Measurements from ENCODE around the gene ASPA.
"Not testable (repeated sequence)": the region's sequence is repeated elsewhere in the genome, so short reads cannot be mapped to it uniquely, and the experiment has no call there.

Gene ASPA

GRCh38 chr17:3485481-3486068, 9.8 kb downstream of the ASPA start:
- DNase-seq (no peak), ATAC-seq (replicated peaks) (no peak)
- Mint-ChIP-seq H3K9me3 (no peaks in the 10 kb centered on the region), H3K27ac (no peak overlapping the region), H3K4me3 (no peak overlapping the region), H3K36me3 (no peaks in the 10 kb centered on the region), H3K27me3 (peaks cover 32 to 36% of the 10 kb centered on the region in 2 donors), H3K4me1 (no peaks in the 10 kb centered on the region)

- Mint-ChIP-seq H3K4me3 (no peak overlapping the region), H3K27me3 (peaks cover 18 to 41% of the 10 kb centered on the region in 2 donors), H3K36me3 (no peaks in the 10 kb centered on the region), H3K9me3 (peaks cover 0 to 2% of the 10 kb centered on the region in 2 donors), H3K4me1 (no peaks in the 10 kb centered on the region), H3K27ac (no peak overlapping the region)
- ATAC-seq (replicated peaks) = no peak
- no peak for DNase-seq
These were observed 21.3 kb downstream of the ASPA start for GRCh38 chr17:3497101-3497500.

- no peaks in the 10 kb centered on the region for H3K36me3 Mint-ChIP-seq
- H3K4me3 Mint-ChIP-seq = no peak overlapping the region
- ATAC-seq (replicated peaks) = no peak
- no peak overlapping the region for H3K27ac Mint-ChIP-seq
- no peaks in the 10 kb centered on the region for H3K4me1 Mint-ChIP-seq
- no peak for DNase-seq
- peaks cover 4 to 36% of the 10 kb centered on the region in 2 donors for H3K27me3 Mint-ChIP-seq
- no peaks in the 10 kb centered on the region for H3K9me3 Mint-ChIP-seq
These were observed 25.5 kb downstream of the ASPA start for GRCh38 chr17:3501344-3501743.

- Mint-ChIP-seq H3K4me3 (no peak overlapping the region), H3K27me3 (peaks cover 6 to 37% of the 10 kb centered on the region in 2 donors), H3K4me1 (no peaks in the 10 kb centered on the region), H3K27ac (no peak overlapping the region), H3K9me3 (peaks cover under 1 to 2% of the 10 kb centered on the region in 2 donors), H3K36me3 (no peaks in the 10 kb centered on the region)
- ATAC-seq (replicated peaks) (no peak), DNase-seq (no peak)
These were observed 26.7 kb downstream of the ASPA start for GRCh38 chr17:3502466-3502865.

- Mint-ChIP-seq H3K4me3 (no peak overlapping the region), H3K27me3 (peaks cover 6 to 35% of the 10 kb centered on the region in 2 donors), H3K9me3 (peaks cover 2 to 4% of the 10 kb centered on the region in 2 donors), H3K36me3 (no peaks in the 10 kb centered on the region), H3K27ac (no peak overlapping the region), H3K4me1 (no peaks in the 10 kb centered on the region)
- ATAC-seq (replicated peaks) = no peak
- DNase-seq = no peak
These were observed 27.5 kb downstream of the ASPA start for GRCh38 chr17:3503285-3503684.

GRCh38 chr17:3505008-3505407, 29.2 kb downstream of the ASPA start:
- no peak overlapping the region for H3K4me3 Mint-ChIP-seq
- no peaks in the 10 kb centered on the region for H3K36me3 Mint-ChIP-seq
- H3K9me3 Mint-ChIP-seq = peaks cover 5 to 8% of the 10 kb centered on the region in 2 donors
- no peaks in the 10 kb centered on the region for H3K4me1 Mint-ChIP-seq
- ATAC-seq (replicated peaks) (no peak), DNase-seq (no peak)
- H3K27me3 Mint-ChIP-seq = peaks cover 9 to 35% of the 10 kb centered on the region in 2 donors
- no peak overlapping the region for H3K27ac Mint-ChIP-seq

- peaks cover 9 to 30% of the 10 kb centered on the region in 2 donors for H3K27me3 Mint-ChIP-seq
- H3K9me3 Mint-ChIP-seq = peaks cover 5 to 8% of the 10 kb centered on the region in 2 donors
- no peaks in the 10 kb centered on the region for H3K36me3 Mint-ChIP-seq
- no peaks in the 10 kb centered on the region for H3K4me1 Mint-ChIP-seq
- no peak for DNase-seq
- H3K27ac Mint-ChIP-seq = no peak overlapping the region
- H3K4me3 Mint-ChIP-seq = no peak overlapping the region
- ATAC-seq (replicated peaks) = no peak
These were observed 30.3 kb downstream of the ASPA start for GRCh38 chr17:3506054-3506453.

- H3K4me3 Mint-ChIP-seq = no peak overlapping the region
- H3K27me3 Mint-ChIP-seq = peaks cover 9 to 30% of the 10 kb centered on the region in 2 donors
- no peak overlapping the region for H3K27ac Mint-ChIP-seq
- no peaks in the 10 kb centered on the region for H3K36me3 Mint-ChIP-seq
- ATAC-seq (replicated peaks) (no peak), DNase-seq (no peak)
- H3K9me3 Mint-ChIP-seq = peaks cover 5 to 8% of the 10 kb centered on the region in 2 donors
- H3K4me1 Mint-ChIP-seq = no peaks in the 10 kb centered on the region
These were observed 31.3 kb downstream of the ASPA start for GRCh38 chr17:3507071-3507470.

GRCh38 chr17:3507869-3508268, 32.1 kb downstream of the ASPA start:
- Mint-ChIP-seq H3K9me3 (peaks cover 5 to 8% of the 10 kb centered on the region in 2 donors), H3K27ac (no peak overlapping the region), H3K36me3 (no peaks in the 10 kb centered on the region), H3K27me3 (peaks cover 9 to 33% of the 10 kb centered on the region in 2 donors), H3K4me3 (no peak overlapping the region), H3K4me1 (no peaks in the 10 kb centered on the region)
- DNase-seq (no peak), ATAC-seq (replicated peaks) (no peak)

- no peak for DNase-seq
- H3K4me1 Mint-ChIP-seq = no peaks in the 10 kb centered on the region
- H3K36me3 Mint-ChIP-seq = no peaks in the 10 kb centered on the region
- ATAC-seq (replicated peaks) = no peak
- H3K27ac Mint-ChIP-seq = no peak overlapping the region
- H3K27me3 Mint-ChIP-seq = peaks cover 7 to 30% of the 10 kb centered on the region in 2 donors
- no peak overlapping the region for H3K4me3 Mint-ChIP-seq
- peaks cover 5 to 8% of the 10 kb centered on the region in 2 donors for H3K9me3 Mint-ChIP-seq
These were observed 34.3 kb downstream of the ASPA start for GRCh38 chr17:3510090-3510489.

- ATAC-seq (replicated peaks) = no peak
- no peak overlapping the region for H3K4me3 Mint-ChIP-seq
- H3K9me3 Mint-ChIP-seq = peaks cover 5 to 8% of the 10 kb centered on the region in 2 donors
- DNase-seq = no peak
- peaks cover 0 to 3% of the 10 kb centered on the region in 2 donors for H3K36me3 Mint-ChIP-seq
- H3K27me3 Mint-ChIP-seq = peaks cover 3 to 32% of the 10 kb centered on the region in 2 donors
- no peak overlapping the region for H3K27ac Mint-ChIP-seq
- H3K4me1 Mint-ChIP-seq = no peaks in the 10 kb centered on the region
These were observed 36.2 kb downstream of the ASPA start for GRCh38 chr17:3511852-3512504.

- Mint-ChIP-seq H3K36me3 (peaks cover 0 to 3% of the 10 kb centered on the region in 2 donors), H3K9me3 (peaks cover 3 to 4% of the 10 kb centered on the region in 2 donors), H3K27ac (no peak overlapping the region), H3K4me3 (no peak overlapping the region), H3K4me1 (no peaks in the 10 kb centered on the region), H3K27me3 (peaks cover 3 to 27% of the 10 kb centered on the region in 2 donors)
- ATAC-seq (replicated peaks) (no peak), DNase-seq (no peak)
These were observed 36.8 kb downstream of the ASPA start for GRCh38 chr17:3512505-3513171.

GRCh38 chr17:3513305-3514035, 37.7 kb downstream of the ASPA start:
- Mint-ChIP-seq H3K9me3 (peaks cover 3 to 4% of the 10 kb centered on the region in 2 donors), H3K27me3 (peaks cover 3 to 26% of the 10 kb centered on the region in 2 donors), H3K4me3 (no peak overlapping the region), H3K27ac (no peak overlapping the region), H3K36me3 (peaks cover 0 to 9% of the 10 kb centered on the region in 2 donors), H3K4me1 (no peaks in the 10 kb centered on the region)
- ATAC-seq (replicated peaks) (no peak), DNase-seq (no peak)

GRCh38 chr17:3514167-3514566, 38.4 kb downstream of the ASPA start:
- ATAC-seq (replicated peaks); DNase-seq; H3K36me3 Mint-ChIP-seq; H3K4me3 Mint-ChIP-seq; H3K27ac Mint-ChIP-seq; H3K9me3 Mint-ChIP-seq; H3K4me1 Mint-ChIP-seq: not testable (repeated sequence)
- peaks cover 3 to 26% of the 10 kb centered on the region in 2 donors for H3K27me3 Mint-ChIP-seq

All from stimulated activated naive B cell treated with anti-CD40 and anti-IgM and Interleukin-4, amounts not matched to agents 10 μg/mL and 1 μg/mL and 100 μg/mL, for 72 hours (primary cell).